ENCODE data around the gene GREB1L. TPM values are rescaled to one million over a fixed set of nuclear protein-coding genes. Genes with fewer than 3 reads are reported as not detected.
"Not testable (repeated sequence)": the region's sequence is repeated elsewhere in the genome, so short reads cannot be mapped to it uniquely, and the experiment has no call there.

Gene GREB1L
- total and polyA plus RNA-seq, 10 of the 15 experiments (the other 5 are each of a cell fraction or from before 2014, with no cell fraction given), result under 0.01 to 0.11 (median 0.03) TPM; not detected in 1

GRCh38 chr18:21369146-21369545, 127.1 kb downstream of the GREB1L start (continued):
- TF ChIP-seq TCF3 (IDR thresholded peaks at IDR 0.05; ENCODE audit: borderline replicate concordance, insufficient read depth, low read depth, low read length) (no peak), SIN3A (IDR thresholded peaks at IDR 0.05; ENCODE audit: low read depth, low read length) (no peak), ATF7 (IDR thresholded peaks at IDR 0.05; ENCODE audit: low read depth) (no peak), HCFC1 (IDR thresholded peaks at IDR 0.05; ENCODE audit: low read length) (no peak)

GRCh38 chr18:21369597-21369996, 127.6 kb downstream of the GREB1L start:
- H3K9me3 ChIP-seq (replicated peaks; ENCODE audit: control insufficient read depth, insufficient read depth, low read length); intact Hi-C loops (cut with micrococcal nuclease; ENCODE audit: unreplicated experiment); H3K27me3 ChIP-seq (replicated peaks in 1 of 2; ENCODE audit: control insufficient read depth in 2 of 2, insufficient read depth in 2 of 2, low read length in 1 of 2); H3K9ac ChIP-seq (ENCODE audit: control insufficient read depth, insufficient read depth, low read length); H4K20me1 ChIP-seq (ENCODE audit: control insufficient read depth, insufficient read depth); DNase-seq (ENCODE audit: low read depth, low spot score); H3K4me3 ChIP-seq; FAIRE-seq; H3K27ac ChIP-seq (ENCODE audit: control insufficient read depth, insufficient read depth); RAD21 ChIA-PET (ENCODE audit: unreplicated experiment); H3K36me3 ChIP-seq (ENCODE audit: control insufficient read depth in 2 of 2, insufficient read depth in 2 of 2, low read length in 1 of 2); H3K4me2 ChIP-seq (ENCODE audit: control insufficient read depth, insufficient read depth); H3K4me1 ChIP-seq (ENCODE audit: control insufficient read depth, insufficient read depth, low read length); BruUV-seq (replicated peaks); ATAC-seq; POLR2A ChIA-PET; H3K79me2 ChIP-seq (ENCODE audit: control insufficient read depth, insufficient read depth, low read length); H2AFZ ChIP-seq (ENCODE audit: control insufficient read depth, low read depth, low read length); in situ Hi-C loops (cut with MboI): not testable (repeated sequence)
- 79% methylated on average over 5 of the region's 7 CpGs for WGBS (ENCODE audit: insufficient coverage, insufficient replicate concordance, low lambda C conversion rate, missing lambda C conversion rate)
- ChIA-PET SMC1A (ENCODE audit: uncharacterized antibody, unreplicated experiment) (interaction anchor here (0.7 kb wide), 1 partner anchor 50 kb away, joined by 3 read pairs; no protein-coding TSS in a partner anchor), CTCF (interaction anchor here (0.6 kb wide), 1 partner anchor 93 kb away, joined by 3 read pairs; no protein-coding TSS in a partner anchor)

DNA sequence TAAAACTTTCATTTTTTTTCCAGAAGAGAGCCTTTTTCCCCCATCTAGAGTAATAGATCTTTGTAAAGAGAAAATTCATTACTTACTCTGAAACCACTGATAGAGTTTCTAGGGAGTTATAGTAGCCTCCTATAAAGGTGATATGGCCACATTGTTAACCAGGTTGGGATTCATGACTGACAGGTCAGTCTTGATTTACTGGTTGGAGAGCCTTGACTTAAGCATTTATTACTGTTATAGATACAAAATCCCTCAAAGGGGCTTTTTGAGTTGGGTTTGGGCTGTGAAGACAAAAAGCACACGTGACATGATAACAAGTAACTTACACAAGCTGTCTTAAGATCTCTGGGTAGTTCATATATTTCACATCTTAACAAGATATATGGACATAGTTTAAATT, 141.0 kb downstream of the GREB1L start:
- CTCF ChIA-PET, result no interaction called here
- H2AFZ ChIP-seq (ENCODE audit: control insufficient read depth, low read depth, low read length), result no peak overlapping the region
- in situ Hi-C loops (cut with MboI) (no loop called here), intact Hi-C loops (cut with micrococcal nuclease; ENCODE audit: unreplicated experiment) (loop anchor here (10.0 kb wide), 1 partner anchor 188 kb away; no protein-coding TSS in a partner anchor)
- no peaks in the 10 kb centered on the region for H3K36me3 ChIP-seq (ENCODE audit: control insufficient read depth in 2 of 2, insufficient read depth in 2 of 2, low read length in 1 of 2)
- WGBS (ENCODE audit: insufficient coverage, insufficient replicate concordance, low lambda C conversion rate, missing lambda C conversion rate), result 4% methylated on average over 1 of the region's 1 CpG
- no peak overlapping the region for H3K27ac ChIP-seq (ENCODE audit: control insufficient read depth, insufficient read depth)
- SMC1A ChIA-PET (ENCODE audit: uncharacterized antibody, unreplicated experiment), result no interaction called here
- no peak for DNase-seq (ENCODE audit: low read depth, low spot score)
- RAD21 ChIA-PET (ENCODE audit: unreplicated experiment), result no interaction called here
- TF ChIP-seq MXI1 (IDR thresholded peaks at IDR 0.05; ENCODE audit: low read depth, low read length), result no peak
- no peak for TF ChIP-seq NFYA (IDR thresholded peaks at IDR 0.05; ENCODE audit: borderline replicate concordance, low read depth, low read length)
- no peak for TF ChIP-seq SMC3 (IDR thresholded peaks at IDR 0.05; ENCODE audit: borderline replicate concordance, low read length)
- no peak overlapping the region for H3K9ac ChIP-seq (ENCODE audit: control insufficient read depth, insufficient read depth, low read length)
- H3K79me2 ChIP-seq (ENCODE audit: control insufficient read depth, insufficient read depth, low read length), result no peaks in the 10 kb centered on the region
- H4K20me1 ChIP-seq (ENCODE audit: control insufficient read depth, insufficient read depth), result no peaks in the 10 kb centered on the region
- H3K4me2 ChIP-seq (ENCODE audit: control insufficient read depth, insufficient read depth), result no peak overlapping the region
- no peaks in the 10 kb centered on the region for H3K27me3 ChIP-seq (replicated peaks in 1 of 2; ENCODE audit: control insufficient read depth in 2 of 2, insufficient read depth in 2 of 2, low read length in 1 of 2)
- POLR2A ChIA-PET, result interaction anchor here (0.5 kb wide), 1 partner anchor 9 kb away, joined by 4 read pairs; no protein-coding TSS in a partner anchor
- H3K4me3 ChIP-seq, result no peak overlapping the region
- no TSS peak for BruUV-seq (replicated peaks)
- no peaks in the 10 kb centered on the region for H3K4me1 ChIP-seq (ENCODE audit: control insufficient read depth, insufficient read depth, low read length)
- H3K9me3 ChIP-seq (replicated peaks; ENCODE audit: control insufficient read depth, insufficient read depth, low read length), result no peaks in the 10 kb centered on the region
- no peak for FAIRE-seq
- ATAC-seq, result no peak

Data from GM12878 (cell line).